Tibial artery (tissue), 4 donors: ENCODE data around the gene ZNF74.
"Not testable (repeated sequence)": the region's sequence is repeated elsewhere in the genome, so short reads cannot be mapped to it uniquely, and the experiment has no call there.

ENCODE experiments used
- DNase-seq, 2 donors: peaks; one replicate each; pipeline ENCODE4 v3.0.0-alpha.2; 2019
- H3K27ac ChIP-seq, 2 donors: fragments of 200-600 bp; sonication (generic) in 1 of 2; 1 replicate in 1 of 2; 2 replicates in 1 of 2; pipeline ENCODE4 v1.5.1; 2018 to 2019; ENCODE audit warnings: mild to moderate bottlenecking in 1 of 2
- H3K27me3 ChIP-seq, 2 donors: fragments of 200-600 bp; sonication (generic) in 1 of 2; one replicate each; pipeline versions ENCODE4 v1.5.1 to v1.6.0; 2016 to 2019
- H3K36me3 ChIP-seq, 3 donors: fragments of 200-600 bp; sonication (generic) in 2 of 3; one replicate each; pipeline ENCODE4 v1.5.1; 2016 to 2019; ENCODE audit warnings: mild to moderate bottlenecking in 2 of 3
- H3K4me1 ChIP-seq, 4 donors: fragments of 200-600 bp; sonication (generic) in 2 of 4; 1 replicate in 3 of 4; 2 replicates in 1 of 4; pipeline ENCODE4 v1.5.1; 2016 to 2019
- H3K4me3 ChIP-seq, 2 donors: fragments of 200-600 bp; sonication (generic) in 1 of 2; 1 replicate in 1 of 2; 2 replicates in 1 of 2; pipeline ENCODE4 v1.5.1; 2018 to 2019; ENCODE audit warnings: mild to moderate bottlenecking in 2 of 2
- H3K9me3 ChIP-seq, 3 donors: fragments of 200-600 bp; sonication (generic) in 1 of 3; one replicate each; pipeline ENCODE4 v1.5.1; 2016 to 2019
- intact Hi-C: fragments of 100-400 bp; cut with DNase I; formaldehyde crosslinking; loops from one replicate; pipeline ENCODE4 v1.15.0; 2023; ENCODE audit warnings: low total_unique reads
- TF ChIP-seq, protein P1 (sequence below), 2 experiments: fragments of 200-600 bp in 1 of 2; fragments of 450-650 bp in 1 of 2; IDR thresholded peaks; one replicate each; pipeline ENCODE4 v1.5.1; 2017 to 2019; ENCODE audit warnings: antibody characterized with exemption in 2 of 2, mild to moderate bottlenecking in 1 of 2, moderate library complexity in 1 of 2

ZNF74 gene

DNA sequence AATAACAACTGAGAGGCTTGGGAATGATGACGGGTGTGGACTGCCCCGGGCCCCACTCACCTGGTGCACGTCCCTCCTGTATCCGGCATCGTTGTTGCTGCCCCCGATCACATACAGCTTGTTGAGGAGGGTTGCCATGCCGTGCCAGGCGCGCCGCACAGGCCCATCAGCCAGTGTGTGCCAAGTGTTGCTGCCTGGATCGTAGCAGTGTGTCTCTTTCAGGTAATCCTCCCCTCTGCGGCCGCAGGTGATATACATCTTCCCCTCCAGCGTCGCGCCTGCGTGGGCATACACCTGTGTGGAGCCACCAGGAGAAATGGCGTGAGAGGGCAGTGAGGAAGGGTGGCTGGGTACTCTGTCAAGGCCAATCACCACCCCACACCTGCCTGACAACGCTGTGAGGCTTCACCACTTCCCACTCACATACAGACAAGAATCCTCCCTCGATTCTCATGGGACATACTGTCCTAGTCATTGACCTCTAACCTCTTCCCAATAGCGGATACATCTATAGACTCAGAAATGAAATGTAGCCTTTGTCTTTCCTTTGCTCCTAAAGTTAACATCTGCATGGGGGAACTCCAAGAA lies 52.5 kb downstream of the ZNF74 start:
- Histone ChIP-seq H3K27ac (no peak overlapping the region), H3K27me3 (no peaks in the 10 kb centered on the region), H3K9me3 (no peaks in the 10 kb centered on the region), H3K4me3 (no peak overlapping the region), H3K4me1 (no peaks in the 10 kb centered on the region), H3K36me3 (peaks cover 15 to 68% (median 25%) of the 10 kb centered on the region in 3 donors)
- intact Hi-C loops: no loop called here
- TF ChIP-seq, protein P1, sequence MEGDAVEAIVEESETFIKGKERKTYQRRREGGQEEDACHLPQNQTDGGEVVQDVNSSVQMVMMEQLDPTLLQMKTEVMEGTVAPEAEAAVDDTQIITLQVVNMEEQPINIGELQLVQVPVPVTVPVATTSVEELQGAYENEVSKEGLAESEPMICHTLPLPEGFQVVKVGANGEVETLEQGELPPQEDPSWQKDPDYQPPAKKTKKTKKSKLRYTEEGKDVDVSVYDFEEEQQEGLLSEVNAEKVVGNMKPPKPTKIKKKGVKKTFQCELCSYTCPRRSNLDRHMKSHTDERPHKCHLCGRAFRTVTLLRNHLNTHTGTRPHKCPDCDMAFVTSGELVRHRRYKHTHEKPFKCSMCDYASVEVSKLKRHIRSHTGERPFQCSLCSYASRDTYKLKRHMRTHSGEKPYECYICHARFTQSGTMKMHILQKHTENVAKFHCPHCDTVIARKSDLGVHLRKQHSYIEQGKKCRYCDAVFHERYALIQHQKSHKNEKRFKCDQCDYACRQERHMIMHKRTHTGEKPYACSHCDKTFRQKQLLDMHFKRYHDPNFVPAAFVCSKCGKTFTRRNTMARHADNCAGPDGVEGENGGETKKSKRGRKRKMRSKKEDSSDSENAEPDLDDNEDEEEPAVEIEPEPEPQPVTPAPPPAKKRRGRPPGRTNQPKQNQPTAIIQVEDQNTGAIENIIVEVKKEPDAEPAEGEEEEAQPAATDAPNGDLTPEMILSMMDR (IDR thresholded peaks at IDR 0.05): no peak
- no peak for DNase-seq

DNA sequence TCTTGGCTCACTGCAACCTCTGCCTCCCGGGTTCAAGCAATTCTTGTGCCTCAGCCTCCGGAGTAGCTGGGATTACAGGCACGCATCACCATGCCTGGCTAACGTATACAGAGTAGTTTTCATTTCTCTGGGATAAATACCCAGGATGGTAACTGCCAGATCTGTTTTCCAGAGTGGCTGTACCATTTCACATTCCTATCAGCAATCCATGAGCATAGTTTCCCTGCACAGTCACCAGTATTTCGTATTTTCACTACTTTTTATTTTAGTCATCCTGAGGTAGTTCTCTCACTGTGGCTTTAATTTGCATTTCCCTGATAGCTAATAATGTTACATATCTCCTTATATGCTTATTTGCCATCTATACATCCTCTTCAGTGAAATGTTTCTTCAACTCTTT lies 54.7 kb downstream of the ZNF74 start:
- intact Hi-C loops: no loop called here
- TF ChIP-seq, protein P1 (IDR thresholded peaks at IDR 0.05): no peak
- H3K4me3 ChIP-seq: no peak overlapping the region
- no peaks in the 10 kb centered on the region for H3K9me3 ChIP-seq
- H3K27me3 ChIP-seq: no peaks in the 10 kb centered on the region
- no peak for DNase-seq
- no peak overlapping the region for H3K27ac ChIP-seq
- peaks cover 15 to 50% (median 25%) of the 10 kb centered on the region in 3 donors for H3K36me3 ChIP-seq
- H3K4me1 ChIP-seq: no peaks in the 10 kb centered on the region

DNA sequence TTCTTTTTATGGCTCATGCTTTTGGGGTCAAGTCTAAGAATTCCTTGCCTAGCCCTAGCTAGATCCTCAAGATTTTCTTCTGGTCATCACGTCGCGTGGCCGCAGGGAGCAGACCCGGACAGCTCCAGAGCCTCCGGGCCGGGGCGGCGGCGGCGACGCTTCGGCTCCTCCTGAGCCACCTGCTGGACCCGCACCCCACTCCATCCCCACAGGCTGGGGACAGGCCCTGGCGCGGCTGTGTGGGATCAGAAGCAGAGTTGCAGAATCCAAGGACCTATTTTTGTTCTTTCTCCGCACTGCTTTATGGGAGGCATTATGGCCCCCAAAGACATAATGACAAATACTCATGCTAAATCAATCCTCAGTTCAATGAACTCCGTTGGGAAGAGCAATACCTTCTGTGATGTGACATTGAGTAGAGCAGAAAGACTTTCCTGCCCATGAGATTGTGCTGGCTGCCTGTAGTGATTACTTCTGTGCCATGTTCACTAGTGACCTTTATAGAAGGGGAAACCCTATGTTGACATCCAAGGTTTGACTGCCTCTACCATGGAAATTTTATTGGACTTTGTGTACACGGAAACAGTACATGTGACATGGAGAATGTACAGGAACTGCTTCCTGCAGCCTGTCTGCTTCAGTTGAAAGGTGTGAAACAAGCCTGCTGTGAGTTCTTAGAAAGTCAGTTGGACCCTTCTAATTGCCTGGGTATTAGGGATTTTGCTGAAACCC lies 56.0 kb downstream of the ZNF74 start:
- intact Hi-C loops: no loop called here
- H3K27me3 ChIP-seq: no peaks in the 10 kb centered on the region
- DNase-seq: no peak
- H3K9me3 ChIP-seq: no peaks in the 10 kb centered on the region
- H3K4me1 ChIP-seq: no peaks in the 10 kb centered on the region
- TF ChIP-seq, protein P1 (IDR thresholded peaks at IDR 0.05): no peak
- peaks cover 12 to 36% (median 19%) of the 10 kb centered on the region in 3 donors for H3K36me3 ChIP-seq
- no peak overlapping the region for H3K4me3 ChIP-seq
- no peak overlapping the region for H3K27ac ChIP-seq

DNA sequence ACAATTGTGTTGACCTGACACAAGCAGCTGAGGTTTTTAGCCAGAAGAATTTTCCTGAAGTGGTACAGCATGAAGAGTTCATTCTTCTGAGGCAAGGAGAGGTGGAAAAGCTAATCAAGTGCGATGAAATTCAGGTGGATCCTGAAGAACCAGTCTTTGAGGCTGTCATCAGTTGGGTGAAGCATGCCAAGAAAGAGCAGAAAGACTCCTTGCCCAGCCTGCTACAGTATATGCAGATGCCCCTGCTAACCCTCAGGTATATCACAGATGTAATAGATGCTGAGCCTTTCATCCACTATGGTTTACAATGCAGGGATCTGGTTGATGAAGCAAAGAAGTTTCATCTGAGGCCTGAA lies 56.6 kb downstream of the ZNF74 start:
- intact Hi-C loops: no loop called here
- Histone ChIP-seq H3K4me1 (no peaks in the 10 kb centered on the region), H3K36me3 (peaks cover 10 to 31% (median 15%) of the 10 kb centered on the region in 3 donors), H3K27ac (no peak overlapping the region), H3K4me3 (no peak overlapping the region), H3K9me3 (no peaks in the 10 kb centered on the region), H3K27me3 (no peaks in the 10 kb centered on the region)
- no peak for DNase-seq
- TF ChIP-seq, protein P1 (IDR thresholded peaks at IDR 0.05): no peak

DNA sequence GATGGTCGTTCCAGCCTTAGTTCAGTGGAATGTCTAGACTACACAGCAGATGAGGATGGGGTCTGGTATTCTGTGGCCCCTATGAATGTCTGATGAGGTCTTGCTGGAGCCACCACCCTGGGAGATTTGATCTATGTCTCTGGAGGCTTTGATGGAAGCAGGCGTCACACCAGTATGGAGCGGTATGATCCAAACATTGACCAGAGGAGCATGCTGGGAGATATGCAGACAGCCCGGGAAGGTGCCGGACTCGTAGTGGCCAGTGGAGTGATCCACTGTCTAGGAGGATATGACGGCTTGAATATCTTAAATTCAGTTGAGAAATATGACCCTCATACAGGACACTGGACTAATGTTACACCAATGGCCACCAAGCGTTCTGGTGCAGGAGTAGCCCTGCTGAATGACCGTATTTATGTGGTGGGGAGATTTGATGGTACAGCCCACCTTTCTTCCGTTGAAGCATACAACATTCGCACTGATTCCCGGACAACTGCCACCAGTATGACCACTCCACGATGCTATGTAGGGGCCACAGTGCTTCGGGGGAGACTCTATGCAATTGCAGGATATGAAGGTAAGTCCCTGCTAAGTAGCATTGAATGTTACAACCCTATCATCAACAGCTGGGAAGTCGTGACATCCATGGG lies 57.3 kb downstream of the ZNF74 start:
- H3K36me3 ChIP-seq: peaks cover 3 to 24% (median 8%) of the 10 kb centered on the region in 3 donors
- intact Hi-C loops: not testable (repeated sequence)

DNA sequence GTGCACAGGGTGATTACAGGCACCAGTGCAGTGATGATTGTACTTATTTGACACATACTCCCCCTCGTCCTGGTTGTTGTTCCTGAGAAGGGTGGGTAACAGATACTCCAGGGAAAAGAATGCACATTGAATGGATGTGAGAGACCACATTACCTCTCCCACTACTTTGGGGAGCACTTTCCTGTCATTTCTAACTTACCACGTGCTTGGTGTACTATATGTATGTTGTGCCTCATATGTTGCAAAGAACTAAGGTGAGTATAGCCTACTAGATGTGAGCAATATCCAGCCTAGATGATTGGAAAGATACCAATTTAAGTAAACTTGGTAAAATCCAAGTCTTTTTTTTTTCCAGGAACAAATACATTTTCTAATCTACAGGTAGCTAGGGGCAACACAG lies 58.0 kb downstream of the ZNF74 start:
- Histone ChIP-seq H3K27me3 (no peaks in the 10 kb centered on the region), H3K9me3 (no peaks in the 10 kb centered on the region), H3K36me3 (peaks cover 0 to 23% (median 5%) of the 10 kb centered on the region in 3 donors), H3K4me3 (no peak overlapping the region), H3K4me1 (no peaks in the 10 kb centered on the region), H3K27ac (no peak overlapping the region)
- intact Hi-C loops: no loop called here
- TF ChIP-seq, protein P1 (IDR thresholded peaks at IDR 0.05): no peak
- no peak for DNase-seq

More for the DNA sequence above, 57.3 kb downstream of the ZNF74 start:
- not testable (repeated sequence) for H3K27me3 ChIP-seq, DNase-seq, H3K27ac ChIP-seq, H3K4me1 ChIP-seq, H3K9me3 ChIP-seq, H3K4me3 ChIP-seq
